ENCODE measurements around the gene UBAC2.

GRCh38 chr13:99299256-99299919 lies 98.7 kb downstream of the UBAC2 start:
- TF ChIP-seq CTCF (IDR thresholded peaks at IDR 0.05; ENCODE audit: low read depth, low read length, missing input control) (no peak), TAF1 (conservative IDR thresholded peaks at IDR 0.05) (no peak), SP1 (IDR thresholded peaks at IDR 0.05) (no peak), ZBTB33 (IDR thresholded peaks at IDR 0.05) (no peak), GABPA (IDR thresholded peaks at IDR 0.05 in 1 of 2, conservative IDR thresholded peaks at IDR 0.05 in 1 of 2) (no peak), YY1 (IDR thresholded peaks at IDR 0.05) (no peak), REST (IDR thresholded peaks at IDR 0.05) (no peak), RAD21 (IDR thresholded peaks at IDR 0.05) (no peak), EGR1 (IDR thresholded peaks at IDR 0.05; ENCODE audit: low read depth in 2 of 2) (no peak)
